HG03064 (cell line): ENCODE measurements around the gene COL5A1.

Experiments used
- ATAC-seq: cut with Tn5 transposase; IDR thresholded peaks from one replicate; pipeline ENCODE4 v1.9.1; 2021; ENCODE audit warnings: low read depth; ENCODE audit not compliant: unreplicated experiment

COL5A1 gene

DNA sequence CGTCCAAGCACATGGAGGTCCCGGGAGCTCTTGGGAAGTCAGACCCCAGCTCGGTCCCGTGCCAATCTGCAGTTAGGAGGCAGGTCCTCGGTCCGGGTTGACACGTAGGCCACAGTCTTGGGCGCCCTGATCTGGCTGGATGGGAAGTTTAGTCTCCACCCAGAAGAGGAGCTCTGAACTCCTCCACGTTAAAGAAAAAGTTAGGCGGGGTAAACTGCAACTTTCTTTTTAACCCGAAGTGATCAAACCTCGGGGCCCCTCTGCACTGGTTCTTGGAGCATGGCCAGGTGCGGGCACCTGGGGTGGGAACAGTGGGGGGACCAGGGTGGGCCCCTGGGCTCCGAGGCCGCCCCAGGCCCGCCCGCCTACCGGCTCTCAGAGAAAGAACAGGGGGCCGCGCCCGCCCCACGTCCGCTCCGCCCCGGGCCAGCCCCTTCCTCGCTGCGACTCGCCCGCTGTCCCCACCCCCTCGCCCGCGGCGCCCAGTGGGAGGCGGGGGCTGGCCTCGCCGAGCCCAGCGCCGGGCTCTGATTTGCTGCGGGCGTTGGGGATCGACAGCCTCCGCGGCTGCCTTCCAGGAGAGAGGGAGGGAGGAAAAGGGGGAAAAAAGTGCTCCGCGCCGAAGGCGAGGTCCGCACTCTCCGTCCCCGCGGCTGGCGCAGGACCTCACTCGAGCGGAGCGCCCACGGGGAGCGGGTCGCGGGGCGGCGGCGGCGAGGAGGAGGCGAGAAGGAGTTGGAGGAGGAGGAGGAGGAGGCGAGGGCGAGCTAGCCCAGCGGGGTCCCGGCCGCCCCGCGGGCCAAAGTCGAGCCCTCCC is at the start of gene COL5A1:
TSS of gene COL5A1 (plus strand) at position 631 of the 817 bp plus-strand sequence. CDS start 385 bp downstream, outside the sequence.
- ATAC-seq: no peak

DNA sequence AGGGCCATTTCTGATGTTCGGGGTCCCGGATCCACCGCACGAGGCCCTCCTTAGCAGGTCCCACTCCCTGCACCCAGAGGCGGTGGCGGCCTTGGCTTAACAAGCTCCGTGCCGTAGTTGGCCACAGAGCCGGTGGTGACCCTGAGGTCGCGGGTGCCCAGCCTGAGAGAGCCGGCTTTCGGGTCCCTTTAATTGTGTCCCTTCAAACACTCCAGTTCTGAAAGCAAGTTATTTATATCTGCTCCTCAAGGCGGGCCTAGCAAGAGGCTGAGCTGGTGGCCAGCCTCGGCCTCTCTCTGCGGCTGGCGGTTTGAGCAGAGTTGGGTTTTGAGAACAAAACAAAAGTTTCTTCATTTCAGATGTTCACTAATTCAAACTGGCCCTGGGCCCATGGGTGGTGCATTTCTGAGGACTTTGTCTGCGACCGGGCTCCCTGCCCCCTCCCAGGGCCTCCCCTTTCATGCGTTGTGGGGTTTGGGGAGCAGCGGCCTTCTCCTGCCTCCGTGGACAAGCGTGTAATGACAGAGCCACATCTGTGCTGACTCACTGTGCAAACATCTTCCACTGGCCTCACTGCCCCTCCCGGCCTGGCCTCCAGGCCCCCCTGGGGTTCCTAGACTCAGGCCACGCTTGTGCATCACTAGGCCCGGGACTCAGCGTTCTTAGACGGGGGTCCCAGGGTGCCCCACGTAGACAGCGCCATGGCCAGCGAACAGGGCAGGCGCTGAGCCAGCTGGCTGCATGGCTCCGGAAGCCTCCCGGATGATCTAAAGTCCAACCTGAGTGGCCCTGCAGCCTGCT is 49.4 kb upstream of the COL5A1 start:
- no peak for ATAC-seq

GRCh38 chr9:134592819-134593200 is 48.8 kb upstream of the COL5A1 start:
- no peak for ATAC-seq

DNA sequence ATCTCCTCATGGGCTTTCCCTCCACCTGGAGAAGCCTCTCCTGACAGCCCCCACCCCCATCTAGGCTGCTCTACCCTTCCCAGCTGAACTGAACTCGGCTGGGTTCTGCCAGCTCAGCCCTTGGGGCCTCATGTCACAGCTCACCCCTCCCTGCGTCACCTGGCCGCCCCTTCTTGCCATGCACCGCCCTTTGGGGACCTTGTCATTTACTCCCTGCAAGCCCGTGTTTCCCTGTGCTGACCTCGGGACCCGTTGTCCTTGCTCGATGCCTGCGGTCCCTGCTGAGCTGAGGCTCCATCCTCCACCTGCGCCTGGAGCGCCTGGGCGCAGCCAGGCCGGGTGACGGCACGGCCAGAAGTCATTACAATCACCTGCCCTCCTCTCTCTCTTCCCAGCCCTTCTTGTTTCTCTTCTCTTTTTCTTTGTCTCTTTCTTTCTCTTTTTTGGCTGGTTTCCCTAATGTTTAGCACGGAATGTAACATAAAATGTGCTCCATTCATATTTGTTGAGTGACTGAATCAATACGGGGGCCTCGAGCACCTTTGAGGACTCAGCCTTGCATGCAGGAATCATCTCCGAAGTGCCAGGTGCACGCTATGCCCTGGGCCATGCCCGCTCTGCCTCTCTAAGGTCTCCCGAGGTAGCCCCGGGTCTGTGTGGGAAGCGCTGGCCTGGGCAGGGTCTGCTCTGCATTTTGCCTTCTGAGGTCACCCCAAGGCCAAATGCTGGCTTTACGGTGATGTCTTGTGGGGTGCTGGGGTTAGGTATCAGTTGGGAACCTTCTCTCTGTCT is 48.1 kb upstream of the COL5A1 start:
- no peak for ATAC-seq

- ATAC-seq: no peak
Measured at GRCh38 chr9:134594078-134594941, 47.3 kb upstream of the COL5A1 start.

DNA sequence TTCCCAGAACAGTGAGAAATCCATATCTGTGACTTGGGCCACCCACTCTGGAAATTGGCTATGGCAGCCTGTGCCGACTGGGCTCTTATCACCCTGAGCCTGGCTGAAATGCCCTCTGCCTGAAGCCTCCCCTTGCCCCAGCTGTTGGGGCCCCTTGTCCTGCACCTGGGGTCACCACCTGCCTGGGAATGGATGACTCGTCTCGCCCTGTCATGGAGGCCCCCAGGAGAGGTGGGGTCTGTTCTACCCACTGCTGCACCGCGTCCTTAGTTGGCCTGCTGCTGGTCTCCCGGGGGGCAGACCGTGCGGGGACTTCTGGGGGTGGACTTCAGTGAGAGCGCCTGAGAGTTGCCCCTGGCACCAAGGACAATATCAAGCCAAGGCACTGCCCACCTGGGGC is 46.6 kb upstream of the COL5A1 start:
- ATAC-seq: no peak

- no peak for ATAC-seq
Measured at GRCh38 chr9:134597041-134597913, 44.3 kb upstream of the COL5A1 start.

DNA sequence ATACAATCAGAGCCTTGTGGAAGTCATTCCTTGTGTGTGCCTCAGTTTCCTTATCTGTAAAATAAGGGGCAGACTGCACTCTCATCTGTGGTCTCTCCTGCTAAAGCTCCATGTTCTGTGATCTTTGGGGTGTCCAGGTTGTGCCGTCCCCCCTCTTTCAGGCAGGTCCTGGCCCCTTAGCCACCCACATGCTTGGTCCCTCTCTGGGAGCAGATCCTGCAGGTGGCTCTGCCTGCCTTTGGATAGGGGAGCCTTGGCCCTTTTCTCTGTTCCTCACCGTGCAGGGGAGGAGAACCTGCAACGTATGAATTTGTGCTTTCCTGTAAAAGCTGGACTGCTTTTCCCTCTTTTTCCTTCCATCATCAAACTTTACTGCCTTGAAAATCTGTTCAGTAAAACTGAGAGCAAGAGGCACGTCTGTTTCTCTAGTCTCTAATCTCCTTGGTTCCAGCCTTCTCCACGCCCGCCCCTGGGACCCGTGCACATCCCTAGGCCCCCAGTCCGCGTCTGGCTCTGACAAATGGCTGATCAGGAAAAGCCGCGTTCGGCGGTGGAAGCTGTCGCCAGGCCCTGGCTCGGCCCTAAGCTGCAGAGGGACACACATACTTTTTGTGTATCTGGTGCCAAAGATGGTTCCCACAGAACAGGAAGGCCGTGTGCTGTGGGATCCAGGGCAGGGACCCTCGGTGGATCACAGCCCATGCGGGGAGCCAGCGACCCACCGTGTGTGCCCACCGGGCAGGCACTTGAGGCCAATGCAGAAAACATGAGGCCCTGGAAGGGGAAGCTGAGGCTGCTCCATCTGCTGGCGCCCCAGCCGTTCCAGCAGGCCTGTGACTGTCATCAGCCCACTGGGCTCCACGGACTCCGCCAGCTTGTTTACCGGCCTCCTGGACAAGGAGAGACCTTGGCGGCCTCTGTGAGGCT is 43.4 kb upstream of the COL5A1 start:
- no peak for ATAC-seq

- no peak for ATAC-seq
Measured at GRCh38 chr9:134598884-134599245, 42.7 kb upstream of the COL5A1 start.

DNA sequence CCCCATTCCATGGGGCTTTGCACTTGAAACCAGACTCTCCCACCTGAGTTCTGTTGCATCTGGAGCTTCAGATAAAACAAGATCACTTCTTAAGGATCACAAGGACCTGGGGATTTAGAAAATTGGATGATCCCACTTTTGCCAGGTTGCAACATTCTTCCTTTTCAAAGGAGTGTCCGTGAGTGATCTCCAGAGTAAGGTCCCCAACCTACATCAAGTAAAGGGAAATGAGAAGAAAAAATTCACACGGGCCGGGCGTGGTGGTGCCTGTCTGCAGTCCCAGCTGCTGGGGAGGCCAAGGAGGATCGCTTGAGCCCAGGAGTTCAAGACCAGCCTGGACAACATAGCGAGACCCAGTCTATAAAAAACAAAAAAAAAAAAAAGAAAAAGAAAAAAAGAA is 41.2 kb upstream of the COL5A1 start:
- no peak for ATAC-seq

- no peak for ATAC-seq
Measured at GRCh38 chr9:134600836-134601638, 40.6 kb upstream of the COL5A1 start.

- no peak for ATAC-seq
Measured at GRCh38 chr9:134601764-134602163, 39.8 kb upstream of the COL5A1 start.

- ATAC-seq: no peak
Measured at GRCh38 chr9:134602547-134603362, 38.8 kb upstream of the COL5A1 start.

DNA sequence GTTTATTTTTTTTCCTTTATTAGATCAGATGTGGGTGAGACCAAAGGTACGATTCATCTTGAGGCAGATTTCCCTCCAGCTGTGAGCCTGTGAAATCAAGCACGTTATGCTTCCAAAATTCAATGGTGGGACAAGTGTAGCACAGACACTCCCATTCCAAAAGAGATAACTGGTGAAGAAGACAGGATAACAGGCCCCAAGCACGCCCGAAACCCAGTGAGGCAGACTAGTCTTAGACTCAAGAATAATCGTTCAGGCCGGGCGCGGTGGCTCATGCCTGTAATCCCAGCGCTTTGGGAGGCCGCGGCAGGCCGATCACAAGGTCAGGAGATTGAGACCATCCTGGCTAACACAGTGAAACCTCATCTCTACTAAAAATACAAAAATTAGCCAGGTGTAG is 36.8 kb upstream of the COL5A1 start:
- no peak for ATAC-seq

DNA sequence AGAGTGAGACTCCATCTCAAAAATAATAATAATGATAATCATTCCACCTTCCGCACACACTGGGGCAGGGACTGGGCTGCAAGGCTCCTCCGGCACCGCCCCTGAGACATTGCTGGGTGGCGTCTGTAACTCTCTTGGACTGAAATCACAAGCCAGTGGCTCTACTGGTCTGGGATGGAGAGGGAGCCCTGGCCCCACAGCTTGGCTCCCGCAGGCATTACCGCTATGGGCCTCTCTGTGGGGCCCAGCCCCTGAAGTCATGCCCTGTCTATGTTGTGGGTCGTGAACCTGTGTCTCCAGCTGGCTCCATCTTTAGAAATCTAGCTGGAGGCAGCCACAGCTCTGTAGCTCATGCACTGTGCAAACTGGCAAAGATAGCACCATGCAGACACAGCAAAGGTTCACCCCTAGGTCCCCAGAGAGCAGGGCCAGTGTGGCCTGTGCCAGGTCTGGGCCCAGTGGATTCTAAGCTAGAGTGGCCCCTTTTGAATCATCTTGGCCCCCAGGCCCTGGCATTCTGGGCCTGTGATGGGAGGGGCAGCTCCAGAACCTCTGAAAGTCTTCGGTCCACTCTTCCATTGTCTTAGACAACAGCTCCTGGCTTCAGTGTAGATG is 36.1 kb upstream of the COL5A1 start:
- no peak for ATAC-seq

GRCh38 chr9:134605966-134606357 is 35.6 kb upstream of the COL5A1 start:
- ATAC-seq: no peak
